HepG2 (cell line): ENCODE results near the gene LRRN4. TPM values are rescaled to one million over a fixed set of nuclear protein-coding genes. Genes with fewer than 3 reads are reported as not detected.

Experiments
- ATAC-seq: fragments of 200-7000 bp; cut with Tn5 transposase; 3 replicates; pipeline ENCODE4 v1.9.1; 2020; ENCODE audit warnings: mild to moderate bottlenecking, moderate library complexity
- BruUV-seq: library from RNA; stranded (reverse); fragments of 400-500 nt; replicated peaks from 2 replicates; lab custom pipeline; 2021; lab: Mats Ljungman, UMichigan
- CTCF ChIA-PET: fragments of 300-600 bp; formaldehyde crosslinking; extraction: SDS; loops from one replicate; lab custom pipeline; 2021; ENCODE audit warnings: low total read pairs, inconsistent platforms, low intra/inter-chr PET ratio; lab: Yijun Ruan, JAX
- POLR2A ChIA-PET: fragments of 350-600 bp; sonication (Branson Sonifier 250); formaldehyde crosslinking; loops from one replicate; lab custom pipeline; 2020; ENCODE audit warnings: antibody characterized with exemption, inconsistent platforms; lab: Yijun Ruan, JAX
- DNase-seq: peaks from one replicate; pipeline ENCODE4 v3.0.0-alpha.2; 2015; ENCODE audit warnings: low spot score
- FAIRE-seq: peaks from 3 replicates; lab custom pipeline; 2011; peaks lifted over from hg19 to GRCh38; lab: Jason Lieb, UNC
- H2AFZ ChIP-seq: one replicate; pipeline ENCODE4 v1.6.1; 2011; ENCODE audit warnings: low read length, inconsistent platforms
- H3K27ac ChIP-seq: fragments of 300-600 bp; 3 replicates; pipeline ENCODE4 v1.8.0; 2011; ENCODE audit warnings: mixed run types, mild to moderate bottlenecking, mixed read lengths, low read length, inconsistent platforms; ENCODE audit not compliant: insufficient read depth; ENCODE audit errors: extremely low read length
- H3K27me3 ChIP-seq, 2 experiments: fragments of 200-600 bp in 1 of 2; 2 replicates in 1 of 2; 3 replicates in 1 of 2; pipeline versions ENCODE4 v1.6.0 to v1.8.0; 2011; ENCODE audit warnings: low read length in 2 of 2, mild to moderate bottlenecking in 2 of 2, moderate library complexity in 2 of 2, inconsistent platforms in 1 of 2; ENCODE audit not compliant: insufficient read depth in 2 of 2, control insufficient read depth in 1 of 2
- H3K36me3 ChIP-seq, 2 experiments: fragments of 200-600 bp in 1 of 2; replicated peaks in 1 of 2; 2 replicates in 1 of 2; 3 replicates in 1 of 2; pipeline versions ENCODE4 v1.5.1 to v1.8.0; 2011; ENCODE audit warnings: low read length in 2 of 2, inconsistent platforms in 1 of 2; ENCODE audit not compliant: insufficient read depth in 2 of 2, control insufficient read depth in 1 of 2
- H3K4me1 ChIP-seq: 2 replicates; pipeline ENCODE4 v1.5.1; 2012; ENCODE audit warnings: low read length, inconsistent platforms; ENCODE audit not compliant: insufficient read depth
- H3K4me2 ChIP-seq: 2 replicates; pipeline ENCODE4 v1.6.0; 2011; ENCODE audit warnings: low read depth, low read length, inconsistent platforms
- H3K4me3 ChIP-seq, 3 experiments: fragments of 200-600 bp in 1 of 3; sonication (generic), shearing (Covaris generic) in 1 of 3; replicated peaks in 1 of 3; 2 replicates each; pipeline ENCODE4 v1.5.1; 2011 to 2016; ENCODE audit warnings: low read length in 3 of 3, inconsistent platforms in 2 of 3, low read depth in 2 of 3, mild to moderate bottlenecking in 2 of 3, control low read depth in 1 of 3, mixed read lengths in 1 of 3; ENCODE audit not compliant: insufficient read depth in 1 of 3
- H3K79me2 ChIP-seq: one replicate; pipeline ENCODE4 v1.6.1; 2011; ENCODE audit warnings: low read length, inconsistent platforms; ENCODE audit not compliant: insufficient read depth
- H3K9ac ChIP-seq: 2 replicates; pipeline ENCODE4 v1.6.0; 2011; ENCODE audit warnings: mild to moderate bottlenecking, low read depth, low read length, inconsistent platforms; ENCODE audit not compliant: insufficient read depth
- H3K9me3 ChIP-seq: 2 replicates; pipeline ENCODE4 v1.5.1; 2012; ENCODE audit warnings: mild to moderate bottlenecking, low read length
- H4K20me1 ChIP-seq: 2 replicates; pipeline ENCODE4 v1.6.0; 2011; ENCODE audit warnings: inconsistent platforms, mild to moderate bottlenecking, low read length, moderate library complexity; ENCODE audit not compliant: insufficient read depth
- ATF2 ChIP-seq: sonication (generic); formaldehyde crosslinking; IDR thresholded peaks from 2 replicates; pipeline ENCODE4 v1.4.0; 2020; ENCODE audit warnings: missing genetic modification reagents
- GZF1 ChIP-seq: sonication (generic); formaldehyde crosslinking; IDR thresholded peaks from 2 replicates; pipeline ENCODE4 v1.5.1; 2020; ENCODE audit warnings: mild to moderate bottlenecking, missing genetic modification reagents
- KIAA2018 ChIP-seq: sonication (generic); formaldehyde crosslinking; IDR thresholded peaks from 2 replicates; pipeline ENCODE4 v1.5.0; 2020; ENCODE audit warnings: mild to moderate bottlenecking, missing genetic modification reagents, borderline replicate concordance
- MTERF4 ChIP-seq: sonication (generic); formaldehyde crosslinking; IDR thresholded peaks from 2 replicates; pipeline ENCODE4 v1.8.0; 2023; ENCODE audit warnings: mild to moderate bottlenecking, missing genetic modification reagents
- ONECUT2 ChIP-seq: sonication (generic); formaldehyde crosslinking; IDR thresholded peaks from 2 replicates; pipeline ENCODE4 v1.4.0; 2020; ENCODE audit warnings: missing genetic modification reagents
- POLR2AphosphoS5 ChIP-seq: IDR thresholded peaks from 2 replicates; pipeline ENCODE4 v1.6.1; 2012; ENCODE audit warnings: low read depth, low read length
- SP5 ChIP-seq: IDR thresholded peaks from 2 replicates; pipeline ENCODE4 v1.6.1; 2016; ENCODE audit warnings: low read depth, borderline replicate concordance
- TRIM24 ChIP-seq: sonication (generic); formaldehyde crosslinking; IDR thresholded peaks from 2 replicates; pipeline ENCODE4 v1.8.0; 2022; ENCODE audit warnings: mild to moderate bottlenecking, missing genetic modification reagents
- ZNF263 ChIP-seq: sonication (generic); formaldehyde crosslinking; IDR thresholded peaks from 2 replicates; pipeline ENCODE4 v1.4.0; 2020; ENCODE audit warnings: missing genetic modification reagents
- ZNF547 ChIP-seq: sonication (generic); formaldehyde crosslinking; IDR thresholded peaks from 2 replicates; pipeline ENCODE4 v1.5.1; 2020; ENCODE audit warnings: mild to moderate bottlenecking, missing genetic modification reagents
- WGBS: methylation state at CpG from one replicate; pipeline ENCODE4 v1.1.6; 2017; ENCODE audit warnings: low lambda C conversion rate; 5-methylcytosine and 5-hydroxymethylcytosine counted together
- in situ Hi-C: cut with HindIII; loops from 2 replicates; pipeline ENCODE4 v1.10.0; 2017; ENCODE audit warnings: low pct_unique_long_range_greater_than_20kb; ENCODE audit not compliant: extremely low pct_ligation_motif_present
- intact Hi-C: fragments of 100-400 bp; cut with micrococcal nuclease; formaldehyde crosslinking; loops from one replicate; pipeline ENCODE4 v1.10.0; 2022; ENCODE audit not compliant: unreplicated experiment
- polyA plus RNA-seq, 8 experiments: library from polyadenylated mRNA; depleted of rRNA in 3 of 8; stranded (reverse) in 7 of 8; unstranded in 1 of 8; fragments of >200 nt; fragmentation: Illumina TruSeq in 4 of 8; extraction: Trizol in 4 of 8; gene quantifications; 2 replicates each; pipeline versions ENCODE4 v1.2.1 to v1.2.3, GENCODE V29; 2011 to 2016; ENCODE audit warnings: low read depth in 4 of 8, missing spikeins in 1 of 8, mixed read lengths in 1 of 8; ENCODE audit not compliant: insufficient read depth in 1 of 8
- total RNA-seq, 5 experiments: library from RNA; depleted of rRNA; stranded (reverse); fragments of >200 nt; fragmentation: Illumina TruSeq; extraction: Trizol; gene quantifications; 2 replicates each; pipeline ENCODE4 v1.2.3, GENCODE V29; 2016; ENCODE audit warnings: low read depth in 1 of 5

LRRN4 gene
- total and polyA plus RNA-seq, 2 of the 13 experiments (the other 11 are each of a cell fraction or from before 2014, with no cell fraction given) = 0.15 to 0.20 TPM

GRCh38 chr20:6053064-6053775 is 640 bp downstream of the LRRN4 start:
- no peak for FAIRE-seq
- TF ChIP-seq ATF2 (CRISPR knock-in tag) = peak; percentile 5; the same call in 1 of the 2 replicates
- no peak for TF ChIP-seq ONECUT2
- no peak for TF ChIP-seq SP5
- no peak for TF ChIP-seq KIAA2018
- TF ChIP-seq GZF1 (CRISPR knock-in tag) = no peak
- no peak for TF ChIP-seq POLR2AphosphoS5
- no peak for TF ChIP-seq MTERF4 (CRISPR knock-in tag)
- TF ChIP-seq TRIM24 (CRISPR knock-in tag) = no peak
- no peak for TF ChIP-seq ZNF263
- 0 out of 2 replicates have a peak, but pooled peaks have one; percentile 22 for TF ChIP-seq ZNF547 (CRISPR knock-in tag)

More at GRCh38 chr20:6053064-6053775, 640 bp downstream of the LRRN4 start:
- Histone ChIP-seq H3K4me1 (peaks cover 43% of the 10 kb centered on the region), H3K4me2 (peak overlapping the region; percentile 94), H3K9me3 (no peaks in the 10 kb centered on the region), H2AFZ (no peak overlapping the region), H3K27ac (no peak overlapping the region), H3K4me3 (peak overlapping the region in 1 of 3 experiments; percentile 47; a peak in 2 of 6 replicates), H3K9ac (no peak overlapping the region), H4K20me1 (no peaks in the 10 kb centered on the region), H3K27me3 (peaks cover 1 to 8% of the 10 kb centered on the region in 2 experiments; a peak in 1 of 5 replicates), H3K36me3 (no peaks in the 10 kb centered on the region), H3K79me2 (no peaks in the 10 kb centered on the region)
- no peak for DNase-seq
- intact Hi-C loops = no loop called here
- ChIA-PET CTCF (no interaction called here), POLR2A (interaction anchor here (1.4 to 2.4 kb wide), 2 partner anchors 9 to 45 kb away, joined by 3 to 13 read pairs; no protein-coding TSS in a partner anchor)
- no TSS peak for BruUV-seq
- WGBS = 24% methylated on average over 8 of the region's 8 CpGs
- peak; percentile 52 for ATAC-seq
- in situ Hi-C loops = no loop called here
